ENCODE data around the gene SIAH3. TPM values are rescaled to one million over a fixed set of nuclear protein-coding genes. Genes with fewer than 3 reads are reported as not detected.

The SIAH3 gene
- total and polyA plus RNA-seq, 2 experiments from 2014 or later: 0.13 to 0.17 TPM

DNA sequence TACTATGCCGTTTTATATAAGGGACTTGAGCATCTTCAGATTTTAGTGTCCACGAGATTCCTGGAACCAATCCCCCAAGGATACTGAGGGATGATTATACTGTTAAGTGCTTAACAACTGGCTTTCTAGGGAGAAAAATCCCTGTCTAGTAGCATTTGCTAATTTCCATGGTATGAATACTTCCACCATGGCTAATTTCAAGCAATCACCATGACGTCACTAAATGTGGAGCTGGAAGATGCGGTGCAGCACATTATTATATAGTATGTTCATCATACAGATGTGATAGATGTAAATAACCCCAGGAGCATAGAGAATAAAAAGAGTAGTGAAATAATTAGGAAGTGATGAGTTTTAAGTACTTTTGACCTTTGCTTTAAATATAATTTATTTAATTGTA, 72.7 kb downstream of the SIAH3 start:
- TF ChIP-seq CREB1 (CRISPR knock-in tag; IDR thresholded peaks at IDR 0.05; ENCODE audit: low read depth) (no peak), POLR2AphosphoS5 (IDR thresholded peaks at IDR 0.05; ENCODE audit: low read depth) (no peak), EZH2phosphoT487 (IDR thresholded peaks at IDR 0.05; ENCODE audit: unreplicated experiment) (no peak), EZH2 (IDR thresholded peaks at IDR 0.05; ENCODE audit: low read depth, unreplicated experiment) (no peak), ZNF331 (CRISPR knock-in tag; IDR thresholded peaks at IDR 0.05; ENCODE audit: low read depth) (no peak), ZNF114 (CRISPR knock-in tag; IDR thresholded peaks at IDR 0.05) (no peak), JUNB (IDR thresholded peaks at IDR 0.05; ENCODE audit: unreplicated experiment) (no peak), NANOG (IDR thresholded peaks at IDR 0.05; ENCODE audit: borderline replicate concordance) (no peak), STAT1 (IDR thresholded peaks at IDR 0.05; ENCODE audit: unreplicated experiment) (no peak)
- TF ChIP-seq, protein P1, sequence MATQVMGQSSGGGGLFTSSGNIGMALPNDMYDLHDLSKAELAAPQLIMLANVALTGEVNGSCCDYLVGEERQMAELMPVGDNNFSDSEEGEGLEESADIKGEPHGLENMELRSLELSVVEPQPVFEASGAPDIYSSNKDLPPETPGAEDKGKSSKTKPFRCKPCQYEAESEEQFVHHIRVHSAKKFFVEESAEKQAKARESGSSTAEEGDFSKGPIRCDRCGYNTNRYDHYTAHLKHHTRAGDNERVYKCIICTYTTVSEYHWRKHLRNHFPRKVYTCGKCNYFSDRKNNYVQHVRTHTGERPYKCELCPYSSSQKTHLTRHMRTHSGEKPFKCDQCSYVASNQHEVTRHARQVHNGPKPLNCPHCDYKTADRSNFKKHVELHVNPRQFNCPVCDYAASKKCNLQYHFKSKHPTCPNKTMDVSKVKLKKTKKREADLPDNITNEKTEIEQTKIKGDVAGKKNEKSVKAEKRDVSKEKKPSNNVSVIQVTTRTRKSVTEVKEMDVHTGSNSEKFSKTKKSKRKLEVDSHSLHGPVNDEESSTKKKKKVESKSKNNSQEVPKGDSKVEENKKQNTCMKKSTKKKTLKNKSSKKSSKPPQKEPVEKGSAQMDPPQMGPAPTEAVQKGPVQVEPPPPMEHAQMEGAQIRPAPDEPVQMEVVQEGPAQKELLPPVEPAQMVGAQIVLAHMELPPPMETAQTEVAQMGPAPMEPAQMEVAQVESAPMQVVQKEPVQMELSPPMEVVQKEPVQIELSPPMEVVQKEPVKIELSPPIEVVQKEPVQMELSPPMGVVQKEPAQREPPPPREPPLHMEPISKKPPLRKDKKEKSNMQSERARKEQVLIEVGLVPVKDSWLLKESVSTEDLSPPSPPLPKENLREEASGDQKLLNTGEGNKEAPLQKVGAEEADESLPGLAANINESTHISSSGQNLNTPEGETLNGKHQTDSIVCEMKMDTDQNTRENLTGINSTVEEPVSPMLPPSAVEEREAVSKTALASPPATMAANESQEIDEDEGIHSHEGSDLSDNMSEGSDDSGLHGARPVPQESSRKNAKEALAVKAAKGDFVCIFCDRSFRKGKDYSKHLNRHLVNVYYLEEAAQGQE (IDR thresholded peaks at IDR 0.05; ENCODE audit: unreplicated experiment): no peak
- TF ChIP-seq, protein P2, sequence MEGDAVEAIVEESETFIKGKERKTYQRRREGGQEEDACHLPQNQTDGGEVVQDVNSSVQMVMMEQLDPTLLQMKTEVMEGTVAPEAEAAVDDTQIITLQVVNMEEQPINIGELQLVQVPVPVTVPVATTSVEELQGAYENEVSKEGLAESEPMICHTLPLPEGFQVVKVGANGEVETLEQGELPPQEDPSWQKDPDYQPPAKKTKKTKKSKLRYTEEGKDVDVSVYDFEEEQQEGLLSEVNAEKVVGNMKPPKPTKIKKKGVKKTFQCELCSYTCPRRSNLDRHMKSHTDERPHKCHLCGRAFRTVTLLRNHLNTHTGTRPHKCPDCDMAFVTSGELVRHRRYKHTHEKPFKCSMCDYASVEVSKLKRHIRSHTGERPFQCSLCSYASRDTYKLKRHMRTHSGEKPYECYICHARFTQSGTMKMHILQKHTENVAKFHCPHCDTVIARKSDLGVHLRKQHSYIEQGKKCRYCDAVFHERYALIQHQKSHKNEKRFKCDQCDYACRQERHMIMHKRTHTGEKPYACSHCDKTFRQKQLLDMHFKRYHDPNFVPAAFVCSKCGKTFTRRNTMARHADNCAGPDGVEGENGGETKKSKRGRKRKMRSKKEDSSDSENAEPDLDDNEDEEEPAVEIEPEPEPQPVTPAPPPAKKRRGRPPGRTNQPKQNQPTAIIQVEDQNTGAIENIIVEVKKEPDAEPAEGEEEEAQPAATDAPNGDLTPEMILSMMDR (conservative IDR thresholded peaks at IDR 0.05; ENCODE audit: low read depth in 2 of 2): no peak
- TF ChIP-seq, protein P3, sequence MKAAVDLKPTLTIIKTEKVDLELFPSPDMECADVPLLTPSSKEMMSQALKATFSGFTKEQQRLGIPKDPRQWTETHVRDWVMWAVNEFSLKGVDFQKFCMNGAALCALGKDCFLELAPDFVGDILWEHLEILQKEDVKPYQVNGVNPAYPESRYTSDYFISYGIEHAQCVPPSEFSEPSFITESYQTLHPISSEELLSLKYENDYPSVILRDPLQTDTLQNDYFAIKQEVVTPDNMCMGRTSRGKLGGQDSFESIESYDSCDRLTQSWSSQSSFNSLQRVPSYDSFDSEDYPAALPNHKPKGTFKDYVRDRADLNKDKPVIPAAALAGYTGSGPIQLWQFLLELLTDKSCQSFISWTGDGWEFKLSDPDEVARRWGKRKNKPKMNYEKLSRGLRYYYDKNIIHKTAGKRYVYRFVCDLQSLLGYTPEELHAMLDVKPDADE (IDR thresholded peaks at IDR 0.05): no peak
- TF ChIP-seq, protein P4, sequence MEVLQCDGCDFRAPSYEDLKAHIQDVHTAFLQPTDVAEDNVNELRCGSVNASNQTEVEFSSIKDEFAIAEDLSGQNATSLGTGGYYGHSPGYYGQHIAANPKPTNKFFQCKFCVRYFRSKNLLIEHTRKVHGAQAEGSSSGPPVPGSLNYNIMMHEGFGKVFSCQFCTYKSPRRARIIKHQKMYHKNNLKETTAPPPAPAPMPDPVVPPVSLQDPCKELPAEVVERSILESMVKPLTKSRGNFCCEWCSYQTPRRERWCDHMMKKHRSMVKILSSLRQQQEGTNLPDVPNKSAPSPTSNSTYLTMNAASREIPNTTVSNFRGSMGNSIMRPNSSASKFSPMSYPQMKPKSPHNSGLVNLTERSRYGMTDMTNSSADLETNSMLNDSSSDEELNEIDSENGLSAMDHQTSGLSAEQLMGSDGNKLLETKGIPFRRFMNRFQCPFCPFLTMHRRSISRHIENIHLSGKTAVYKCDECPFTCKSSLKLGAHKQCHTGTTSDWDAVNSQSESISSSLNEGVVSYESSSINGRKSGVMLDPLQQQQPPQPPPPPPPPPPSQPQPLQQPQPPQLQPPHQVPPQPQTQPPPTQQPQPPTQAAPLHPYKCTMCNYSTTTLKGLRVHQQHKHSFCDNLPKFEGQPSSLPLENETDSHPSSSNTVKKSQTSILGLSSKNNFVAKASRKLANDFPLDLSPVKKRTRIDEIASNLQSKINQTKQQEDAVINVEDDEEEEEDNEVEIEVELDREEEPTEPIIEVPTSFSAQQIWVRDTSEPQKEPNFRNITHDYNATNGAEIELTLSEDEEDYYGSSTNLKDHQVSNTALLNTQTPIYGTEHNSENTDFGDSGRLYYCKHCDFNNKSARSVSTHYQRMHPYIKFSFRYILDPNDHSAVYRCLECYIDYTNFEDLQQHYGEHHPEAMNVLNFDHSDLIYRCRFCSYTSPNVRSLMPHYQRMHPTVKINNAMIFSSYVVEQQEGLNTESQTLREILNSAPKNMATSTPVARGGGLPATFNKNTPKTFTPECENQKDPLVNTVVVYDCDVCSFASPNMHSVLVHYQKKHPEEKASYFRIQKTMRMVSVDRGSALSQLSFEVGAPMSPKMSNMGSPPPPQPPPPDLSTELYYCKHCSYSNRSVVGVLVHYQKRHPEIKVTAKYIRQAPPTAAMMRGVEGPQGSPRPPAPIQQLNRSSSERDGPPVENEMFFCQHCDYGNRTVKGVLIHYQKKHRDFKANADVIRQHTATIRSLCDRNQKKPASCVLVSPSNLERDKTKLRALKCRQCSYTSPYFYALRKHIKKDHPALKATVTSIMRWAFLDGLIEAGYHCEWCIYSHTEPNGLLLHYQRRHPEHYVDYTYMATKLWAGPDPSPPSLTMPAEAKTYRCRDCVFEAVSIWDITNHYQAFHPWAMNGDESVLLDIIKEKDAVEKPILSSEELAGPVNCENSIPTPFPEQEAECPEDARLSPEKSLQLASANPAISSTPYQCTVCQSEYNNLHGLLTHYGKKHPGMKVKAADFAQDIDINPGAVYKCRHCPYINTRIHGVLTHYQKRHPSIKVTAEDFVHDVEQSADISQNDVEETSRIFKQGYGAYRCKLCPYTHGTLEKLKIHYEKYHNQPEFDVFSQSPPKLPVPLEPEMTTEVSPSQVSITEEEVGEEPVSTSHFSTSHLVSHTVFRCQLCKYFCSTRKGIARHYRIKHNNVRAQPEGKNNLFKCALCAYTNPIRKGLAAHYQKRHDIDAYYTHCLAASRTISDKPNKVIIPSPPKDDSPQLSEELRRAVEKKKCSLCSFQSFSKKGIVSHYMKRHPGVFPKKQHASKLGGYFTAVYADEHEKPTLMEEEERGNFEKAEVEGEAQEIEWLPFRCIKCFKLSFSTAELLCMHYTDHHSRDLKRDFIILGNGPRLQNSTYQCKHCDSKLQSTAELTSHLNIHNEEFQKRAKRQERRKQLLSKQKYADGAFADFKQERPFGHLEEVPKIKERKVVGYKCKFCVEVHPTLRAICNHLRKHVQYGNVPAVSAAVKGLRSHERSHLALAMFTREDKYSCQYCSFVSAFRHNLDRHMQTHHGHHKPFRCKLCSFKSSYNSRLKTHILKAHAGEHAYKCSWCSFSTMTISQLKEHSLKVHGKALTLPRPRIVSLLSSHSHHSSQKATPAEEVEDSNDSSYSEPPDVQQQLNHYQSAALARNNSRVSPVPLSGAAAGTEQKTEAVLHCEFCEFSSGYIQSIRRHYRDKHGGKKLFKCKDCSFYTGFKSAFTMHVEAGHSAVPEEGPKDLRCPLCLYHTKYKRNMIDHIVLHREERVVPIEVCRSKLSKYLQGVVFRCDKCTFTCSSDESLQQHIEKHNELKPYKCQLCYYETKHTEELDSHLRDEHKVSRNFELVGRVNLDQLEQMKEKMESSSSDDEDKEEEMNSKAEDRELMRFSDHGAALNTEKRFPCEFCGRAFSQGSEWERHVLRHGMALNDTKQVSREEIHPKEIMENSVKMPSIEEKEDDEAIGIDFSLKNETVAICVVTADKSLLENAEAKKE (CRISPR knock-in tag; IDR thresholded peaks at IDR 0.05): no peak
- no peak overlapping the region for H3K27ac Mint-ChIP-seq
- no peaks in the 10 kb centered on the region for H3K36me3 ChIP-seq (ENCODE audit: insufficient read depth)

More for the DNA sequence above, 72.7 kb downstream of the SIAH3 start:
- Mint-ChIP-seq H3K4me3 (no peak overlapping the region), H3K27me3 (ENCODE audit: insufficient read depth, low read depth, poor library complexity) (peaks cover 6% of the 10 kb centered on the region), H3K4me1 (peaks cover 37% of the 10 kb centered on the region), H3K36me3 (ENCODE audit: low read depth) (no peaks in the 10 kb centered on the region), H3K9me3 (no peaks in the 10 kb centered on the region)
- H3K79me2 ChIP-seq (replicated peaks; ENCODE audit: insufficient read depth): no peaks in the 10 kb centered on the region
- H3K4me1 ChIP-seq (ENCODE audit: insufficient read depth): peaks cover 19% of the 10 kb centered on the region
- H3K27ac ChIP-seq (ENCODE audit: low read depth): no peak overlapping the region
- H4K20me1 ChIP-seq (replicated peaks; ENCODE audit: insufficient read depth): no peaks in the 10 kb centered on the region
- no peak overlapping the region for H3K4me3 ChIP-seq
- H3K27me3 ChIP-seq (ENCODE audit: insufficient read depth): no peaks in the 10 kb centered on the region
- no peak overlapping the region for H3K4me2 ChIP-seq
- no peaks in the 10 kb centered on the region for H3F3A ChIP-seq (replicated peaks; ENCODE audit: low read depth)
- ATAC-seq (no peak), DNase-seq (ENCODE audit: low spot score) (no peak)
- no peak overlapping the region for H2AFZ ChIP-seq
- H3K9me2 ChIP-seq (ENCODE audit: insufficient read depth): 0 out of 2 replicates have a peak, but pooled peaks cover 6% of the 10 kb centered on the region

All from GM23338 (cell line).